GM12891 (cell line): ENCODE measurements around the gene CDK14.

Experiments
- PAX5 ChIP-seq: IDR thresholded peaks from 2 replicates; pipeline ENCODE4 v1.6.1; 2011; ENCODE audit warnings: low read length, moderate library complexity, mild to moderate bottlenecking; ENCODE audit not compliant: insufficient read depth, severe bottlenecking
- POLR2A ChIP-seq: IDR thresholded peaks from 2 replicates; pipeline ENCODE4 v1.6.1; 2011; ENCODE audit warnings: low read depth, low read length, control low read depth
- POLR2AphosphoS5 ChIP-seq: IDR thresholded peaks from 2 replicates; pipeline ENCODE4 v1.6.1; 2011; ENCODE audit warnings: low read depth, low read length, control low read depth
- POU2F2 ChIP-seq: IDR thresholded peaks from 2 replicates; pipeline ENCODE4 v1.6.1; 2011; ENCODE audit warnings: low read depth, mild to moderate bottlenecking, control low read depth, low read length, moderate library complexity
- TAF1 ChIP-seq: IDR thresholded peaks from 2 replicates; pipeline ENCODE4 v1.6.1; 2011; ENCODE audit warnings: low read depth, low read length, control low read depth

GRCh38 chr7:91194841-91195240, 598.7 kb downstream of the CDK14 start:
- TF ChIP-seq POLR2A (no peak), POLR2AphosphoS5 (no peak), POU2F2 (no peak), TAF1 (no peak), PAX5 (no peak)
